Breast epithelium (tissue), 3 donors: ENCODE measurements around the gene CLNK.

ENCODE experiments used
- POLR2A ChIP-seq: fragments of 450-650 bp; IDR thresholded peaks from one replicate; pipeline ENCODE4 v1.6.1; 2016; ENCODE audit warnings: antibody characterized with exemption, mild to moderate bottlenecking, moderate library complexity
- TF ChIP-seq, protein P1 (sequence below), 3 donors: fragments of 450-650 bp; IDR thresholded peaks; one replicate each; pipeline ENCODE4 v1.5.1; 2016 to 2017; ENCODE audit warnings: antibody characterized with exemption in 3 of 3, mild to moderate bottlenecking in 3 of 3, moderate library complexity in 3 of 3

GRCh38 chr4:10727140-10727880 is 42.7 kb upstream of the CLNK start:
- TF ChIP-seq POLR2A = no peak
- TF ChIP-seq, protein P1, sequence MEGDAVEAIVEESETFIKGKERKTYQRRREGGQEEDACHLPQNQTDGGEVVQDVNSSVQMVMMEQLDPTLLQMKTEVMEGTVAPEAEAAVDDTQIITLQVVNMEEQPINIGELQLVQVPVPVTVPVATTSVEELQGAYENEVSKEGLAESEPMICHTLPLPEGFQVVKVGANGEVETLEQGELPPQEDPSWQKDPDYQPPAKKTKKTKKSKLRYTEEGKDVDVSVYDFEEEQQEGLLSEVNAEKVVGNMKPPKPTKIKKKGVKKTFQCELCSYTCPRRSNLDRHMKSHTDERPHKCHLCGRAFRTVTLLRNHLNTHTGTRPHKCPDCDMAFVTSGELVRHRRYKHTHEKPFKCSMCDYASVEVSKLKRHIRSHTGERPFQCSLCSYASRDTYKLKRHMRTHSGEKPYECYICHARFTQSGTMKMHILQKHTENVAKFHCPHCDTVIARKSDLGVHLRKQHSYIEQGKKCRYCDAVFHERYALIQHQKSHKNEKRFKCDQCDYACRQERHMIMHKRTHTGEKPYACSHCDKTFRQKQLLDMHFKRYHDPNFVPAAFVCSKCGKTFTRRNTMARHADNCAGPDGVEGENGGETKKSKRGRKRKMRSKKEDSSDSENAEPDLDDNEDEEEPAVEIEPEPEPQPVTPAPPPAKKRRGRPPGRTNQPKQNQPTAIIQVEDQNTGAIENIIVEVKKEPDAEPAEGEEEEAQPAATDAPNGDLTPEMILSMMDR (IDR thresholded peaks at IDR 0.05) = no peak
